ENCODE results near the gene NKAPL. TPM values are rescaled to one million over a fixed set of nuclear protein-coding genes. Genes with fewer than 3 reads are reported as not detected.

Gene NKAPL
- total and polyA plus RNA-seq, 2 of the 13 experiments (the other 11 are each of a cell fraction or from before 2014, with no cell fraction given): not detected

GRCh38 chr6:28274888-28275287, 15.8 kb downstream of the NKAPL start:
- no peak for ATAC-seq
- H3K27ac ChIP-seq (ENCODE audit: extremely low read length, insufficient read depth, low read length): no peak overlapping the region
- H3K36me3 ChIP-seq (replicated peaks in 1 of 2; ENCODE audit: control insufficient read depth in 1 of 2, insufficient read depth in 2 of 2, low read length in 2 of 2): peaks cover 11 to 56% of the 10 kb centered on the region in 2 experiments
- no peak overlapping the region for H3K9ac ChIP-seq (ENCODE audit: insufficient read depth, low read depth, low read length)
- no peaks in the 10 kb centered on the region for H4K20me1 ChIP-seq (ENCODE audit: insufficient read depth, low read length)
- no peaks in the 10 kb centered on the region for H3K79me2 ChIP-seq (ENCODE audit: insufficient read depth, low read length)
- BruUV-seq (replicated peaks): no TSS peak
- no peaks in the 10 kb centered on the region for H3K9me3 ChIP-seq (ENCODE audit: low read length)
- TF ChIP-seq ZNF446 (CRISPR knock-in tag; IDR thresholded peaks at IDR 0.05): no peak
- no peak for TF ChIP-seq ZNF18 (CRISPR knock-in tag; IDR thresholded peaks at IDR 0.05; ENCODE audit: insufficient replicate concordance)
- no peak for TF ChIP-seq ESRRA (CRISPR knock-in tag; IDR thresholded peaks at IDR 0.05; ENCODE audit: low read depth)
- no peak for TF ChIP-seq ETV6 (CRISPR knock-in tag; conservative IDR thresholded peaks at IDR 0.05)
- TF ChIP-seq NCOA1 (CRISPR knock-in tag; IDR thresholded peaks at IDR 0.05): no peak
- TF ChIP-seq TRIM24 (CRISPR knock-in tag; IDR thresholded peaks at IDR 0.05): no peak
- TF ChIP-seq SCMH1 (CRISPR knock-in tag; IDR thresholded peaks at IDR 0.05; ENCODE audit: borderline replicate concordance): no peak
- no peak for TF ChIP-seq RBFOX2 (IDR thresholded peaks at IDR 0.05; ENCODE audit: low read depth, low read length)
- no peak for TF ChIP-seq AHR (CRISPR knock-in tag; IDR thresholded peaks at IDR 0.05)
- no peak for TF ChIP-seq KLF11 (CRISPR knock-in tag; IDR thresholded peaks at IDR 0.05)
- peaks cover under 1% of the 10 kb centered on the region; the same call in 1 of the 2 replicates for H3K4me1 ChIP-seq (ENCODE audit: insufficient read depth, low read length)
- H3K4me3 ChIP-seq (replicated peaks in 1 of 3; ENCODE audit: insufficient read depth in 1 of 3, low read depth in 2 of 3, low read length in 3 of 3): no peak overlapping the region
- CTCF ChIA-PET (ENCODE audit: low intra/inter-chr PET ratio, low total read pairs): no interaction called here
- H2AFZ ChIP-seq (ENCODE audit: low read length): no peak overlapping the region
- in situ Hi-C loops (cut with HindIII; ENCODE audit: extremely low pct_ligation_motif_present, low pct_unique_long_range_greater_than_20kb): no loop called here
- POLR2A ChIA-PET: interaction anchor here (0.6 kb wide), 1 partner anchor 620 kb away, joined by 3 read pairs; no protein-coding TSS in a partner anchor
- no peaks in the 10 kb centered on the region for H3K27me3 ChIP-seq (ENCODE audit: control insufficient read depth in 1 of 2, insufficient read depth in 2 of 2, low read length in 2 of 2)
- DNase-seq (ENCODE audit: low spot score): no peak
- no peak for FAIRE-seq
- no peak overlapping the region for H3K4me2 ChIP-seq (ENCODE audit: low read depth, low read length)
- intact Hi-C loops (cut with micrococcal nuclease; ENCODE audit: unreplicated experiment): no loop called here

Measured in HepG2 (cell line).